ENCODE results near the gene RHCG.

- TF ChIP-seq EZH2 (IDR thresholded peaks at IDR 0.05; ENCODE audit: insufficient read depth, poor library complexity, severe bottlenecking) = no peak
- no peak for TF ChIP-seq EZH2phosphoT487 (IDR thresholded peaks at IDR 0.05; ENCODE audit: insufficient read depth, low read depth)
Observed at GRCh38 chr15:89521605-89522004, 25.2 kb upstream of the RHCG start.
